K562 (cell line): ENCODE results near the gene NAGLU. TPM values are rescaled to one million over a fixed set of nuclear protein-coding genes. Genes with fewer than 3 reads are reported as not detected.

Experiments
- ATAC-seq: fragments of 200-7000 bp; cut with Tn5 transposase; 3 replicates; pipeline ENCODE4 v1.9.1; 2020; ENCODE audit warnings: moderate library complexity
- BruUV-seq: library from RNA; stranded (reverse); fragments of 400-500 nt; replicated peaks from 2 replicates; lab custom pipeline; 2021; lab: Mats Ljungman, UMichigan
- CTCF ChIA-PET: fragments of 300-600 bp; formaldehyde crosslinking; extraction: SDS; loops from one replicate; lab custom pipeline; 2021; ENCODE audit warnings: low intra/inter-chr PET ratio; lab: Yijun Ruan, JAX
- POLR2A ChIA-PET: fragments of 300-600, 350-650 bp; sonication (Branson Sonifier 250); formaldehyde crosslinking; extraction: SDS; loops from one replicate; lab custom pipeline; 2021; ENCODE audit warnings: antibody characterized with exemption, inconsistent platforms; lab: Yijun Ruan, JAX
- DNase-seq, 4 experiments: peaks; one replicate each; pipeline versions ENCODE4 v3.0.0 to v3.0.0-alpha.2; 2011 to 2018; ENCODE audit warnings: low spot score in 3 of 4, mixed read lengths in 3 of 4; ENCODE audit errors: extremely low read depth in 1 of 4
- FAIRE-seq: peaks from 2 replicates; lab custom pipeline; 2011; peaks lifted over from hg19 to GRCh38; lab: Jason Lieb, UNC
- H2AFZ ChIP-seq: 2 replicates; pipeline ENCODE4 v1.6.0; 2011; ENCODE audit warnings: low read depth, low read length, control low read depth, inconsistent platforms
- H3K27ac ChIP-seq: fragments of 200-600 bp; 3 replicates; pipeline ENCODE4 v1.8.0; 2011; ENCODE audit warnings: low read depth, mild to moderate bottlenecking, control low read depth, inconsistent platforms, low read length, moderate library complexity, mixed read lengths; ENCODE audit errors: extremely low read depth
- H3K27me3 ChIP-seq, 2 experiments: fragments of 300-600 bp in 1 of 2; 2 replicates in 1 of 2; 3 replicates in 1 of 2; pipeline versions ENCODE4 v1.6.0 to v1.8.0; 2011; ENCODE audit warnings: inconsistent platforms in 2 of 2, low read length in 2 of 2, mild to moderate bottlenecking in 1 of 2, mixed read lengths in 1 of 2, moderate library complexity in 1 of 2; ENCODE audit not compliant: control insufficient read depth in 2 of 2, insufficient read depth in 2 of 2
- H3K36me3 ChIP-seq: fragments of 300-600 bp; 3 replicates; pipeline ENCODE4 v1.8.0; 2011; ENCODE audit warnings: mild to moderate bottlenecking, low read length, inconsistent platforms; ENCODE audit not compliant: control insufficient read depth, insufficient read depth
- H3K4me1 ChIP-seq, 2 experiments: fragments of 200-600 bp in 1 of 2; replicated peaks in 1 of 2; 2 replicates in 1 of 2; 3 replicates in 1 of 2; pipeline versions ENCODE4 v1.5.1 to v1.8.0; 2011; ENCODE audit warnings: inconsistent platforms in 2 of 2, low read length in 2 of 2, mild to moderate bottlenecking in 1 of 2, mixed read lengths in 1 of 2, moderate library complexity in 1 of 2; ENCODE audit not compliant: control insufficient read depth in 2 of 2, insufficient read depth in 2 of 2
- H3K4me2 ChIP-seq: 2 replicates; pipeline ENCODE4 v1.6.1; 2011; ENCODE audit warnings: low read length, control low read depth, inconsistent platforms, mixed read lengths; ENCODE audit not compliant: insufficient read depth
- H3K4me3 ChIP-seq: fragments of 200-600 bp; sonication (generic), shearing (Covaris generic); 2 replicates; pipeline ENCODE4 v1.5.1; 2016; ENCODE audit warnings: control low read depth, inconsistent platforms
- H3K79me2 ChIP-seq: fragments of 200-600 bp; 3 replicates; pipeline ENCODE4 v1.8.0; 2011; ENCODE audit warnings: low read length, inconsistent platforms; ENCODE audit not compliant: control insufficient read depth, insufficient read depth
- H3K9ac ChIP-seq, 2 experiments: 2 replicates each; pipeline versions ENCODE4 v1.6.0 to v1.6.1; 2011; ENCODE audit warnings: low read depth in 2 of 2, low read length in 2 of 2, control low read depth in 1 of 2, inconsistent platforms in 1 of 2, mild to moderate bottlenecking in 1 of 2, mixed read lengths in 1 of 2; ENCODE audit not compliant: insufficient read depth in 1 of 2
- H3K9me1 ChIP-seq: one replicate; pipeline ENCODE4 v1.6.0; 2011; ENCODE audit warnings: inconsistent platforms, mild to moderate bottlenecking, low read length, moderate library complexity; ENCODE audit not compliant: control insufficient read depth, insufficient read depth
- H3K9me3 ChIP-seq: replicated peaks from 2 replicates; pipeline ENCODE4 v1.5.1; 2011; ENCODE audit warnings: low read depth, low read length, inconsistent platforms; ENCODE audit not compliant: control insufficient read depth, insufficient read depth
- H4K20me1 ChIP-seq: replicated peaks from 2 replicates; pipeline ENCODE4 v1.6.1; 2011; ENCODE audit warnings: low read length, inconsistent platforms, mixed read lengths; ENCODE audit not compliant: control insufficient read depth, insufficient read depth
- CBX5 ChIP-seq: IDR thresholded peaks from 2 replicates; pipeline ENCODE4 v1.6.1; 2014; ENCODE audit warnings: low read depth, borderline replicate concordance
- CGGBP1 ChIP-seq: fragments of 250-450 bp; sonication (Bioruptor Pico); IDR thresholded peaks from 2 replicates; pipeline ENCODE4 v1.9.0; 2021; ENCODE audit warnings: mild to moderate bottlenecking
- EP400 ChIP-seq: fragments of 450-650 bp; IDR thresholded peaks from 2 replicates; pipeline ENCODE4 v1.6.1; 2017; ENCODE audit warnings: antibody characterized with exemption, mild to moderate bottlenecking, moderate library complexity
- FOXA1 ChIP-seq: fragments of 450-650 bp; IDR thresholded peaks from 2 replicates; pipeline ENCODE4 v1.6.1; 2016; ENCODE audit warnings: mild to moderate bottlenecking, borderline replicate concordance
- HDGF ChIP-seq: fragments of 450-650 bp; IDR thresholded peaks from 2 replicates; pipeline ENCODE4 v1.6.1; 2016
- LEF1 ChIP-seq: fragments of 450-650 bp; IDR thresholded peaks from 2 replicates; pipeline ENCODE4 v1.6.1; 2016; ENCODE audit warnings: mild to moderate bottlenecking
- NBN ChIP-seq: fragments of 450-650 bp; IDR thresholded peaks from 2 replicates; pipeline ENCODE4 v1.6.1; 2016; ENCODE audit warnings: low read depth, mild to moderate bottlenecking
- PCBP1 ChIP-seq: fragments of 200-400 bp; formaldehyde crosslinking; IDR thresholded peaks from 2 replicates; pipeline ENCODE4 v1.6.1; 2018; ENCODE audit warnings: mild to moderate bottlenecking, low read depth, low read length; ENCODE audit not compliant: poor library complexity, severe bottlenecking
- TFAM ChIP-seq: fragments of 250-450 bp; sonication (Bioruptor Pico); conservative IDR thresholded peaks from 2 replicates; pipeline ENCODE4 v1.5.0; 2021; ENCODE audit warnings: mild to moderate bottlenecking, moderate library complexity
- THAP12 ChIP-seq: fragments of 250-450 bp; sonication (Bioruptor Pico); IDR thresholded peaks from 2 replicates; pipeline ENCODE4 v1.9.0; 2021; ENCODE audit warnings: mild to moderate bottlenecking, inconsistent platforms
- WGBS: fragments of 100-300 bp; shearing (Covaris generic); methylation state at CpG from one replicate; pipeline ENCODE4 v1.1.6; 2016; ENCODE audit warnings: low coverage, mixed read lengths; ENCODE audit not compliant: insufficient coverage; ENCODE audit errors: missing lambda C conversion rate; 5-methylcytosine and 5-hydroxymethylcytosine counted together
- in situ Hi-C: fragments of 300-500 bp; cut with MboI; formaldehyde crosslinking; loops from 4 replicates; pipeline ENCODE4 v1.15.0; 2018; ENCODE audit warnings: inconsistent platforms, mixed read lengths
- intact Hi-C: fragments of 100-400 bp; cut with micrococcal nuclease; formaldehyde crosslinking; loops from 2 replicates; pipeline ENCODE4 v1.14.2; 2022
- polyA plus RNA-seq, 8 experiments: library from polyadenylated mRNA; depleted of rRNA in 4 of 8; stranded (reverse) in 5 of 8; unstranded in 3 of 8; fragments of >200 nt; fragmentation: Nextera tagmentation in 2 of 8; fragmentation: Illumina TruSeq in 1 of 8; extraction: Ambion mirVana in 2 of 8; extraction: Trizol in 1 of 8; gene quantifications; 2 replicates each; pipeline versions ENCODE4 v1.2.1 to v1.2.3, GENCODE V29; 2011 to 2014; ENCODE audit warnings: inconsistent platforms in 1 of 8, missing spikeins in 1 of 8
- total RNA-seq, 7 experiments: library from RNA; depleted of rRNA in 6 of 7; stranded (reverse); fragments of >200 nt in 6 of 7; fragmentation: Illumina TruSeq in 2 of 7; extraction: Trizol in 2 of 7; gene quantifications; 2 replicates each; pipeline versions ENCODE4 v1.2.1 to v1.2.3, GENCODE V29; 2011 to 2021; ENCODE audit warnings: low replicate concordance in 1 of 7

The NAGLU gene
- total and polyA plus RNA-seq, 9 of the 15 experiments (the other 6 are each of a cell fraction or from before 2014, with no cell fraction given) = 0.04 to 21.5 (median 8.5) TPM

DNA sequence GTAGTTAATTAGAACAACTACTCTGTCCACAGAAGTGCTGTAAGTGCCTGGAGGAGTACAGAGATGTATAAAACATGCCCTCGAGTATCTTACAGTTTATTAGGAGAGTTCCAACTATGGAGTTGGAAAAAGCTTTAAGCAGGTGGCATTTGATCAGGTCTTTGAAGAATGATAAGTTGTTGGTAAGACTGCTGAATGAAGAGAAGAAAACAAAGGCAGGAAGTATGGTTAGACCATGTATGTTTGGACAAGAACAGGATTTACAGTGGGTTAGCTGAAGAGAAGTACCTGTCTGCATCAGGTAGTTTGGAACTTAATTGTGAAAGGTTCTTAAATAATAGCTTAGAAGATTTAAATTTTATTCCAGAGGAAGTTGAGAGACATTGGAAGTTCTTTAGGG lies 48.0 kb upstream of the NAGLU start:
- BruUV-seq = no TSS peak
- no peaks in the 10 kb centered on the region for H3K27me3 ChIP-seq
- WGBS = 69% methylated on average over 1 of the region's 1 CpG
- H4K20me1 ChIP-seq = no peaks in the 10 kb centered on the region
- H3K4me2 ChIP-seq = no peak overlapping the region
- ChIA-PET POLR2A (interaction anchor here (0.7 kb wide), 1 partner anchor 420 kb away, joined by 3 read pairs; no protein-coding TSS in a partner anchor), CTCF (no interaction called here)
- no peaks in the 10 kb centered on the region for H3K9me1 ChIP-seq
- peaks cover 93% of the 10 kb centered on the region for H3K36me3 ChIP-seq
- H3K4me3 ChIP-seq = no peak overlapping the region
- H3K4me1 ChIP-seq = no peaks in the 10 kb centered on the region; a peak in 2 of 5 replicates
- H2AFZ ChIP-seq = no peak overlapping the region
- no peak overlapping the region for H3K27ac ChIP-seq
- no peaks in the 10 kb centered on the region for H3K9me3 ChIP-seq
- in situ Hi-C loops = no loop called here
- no peaks in the 10 kb centered on the region for H3K79me2 ChIP-seq
- DNase-seq = no peak
- H3K9ac ChIP-seq = no peak overlapping the region
- ATAC-seq = no peak
- intact Hi-C loops = no loop called here
- TF ChIP-seq EP400 = no peak
- TF ChIP-seq THAP12 (CRISPR knock-in tag) = no peak
- TF ChIP-seq LEF1 = no peak
- no peak for TF ChIP-seq FOXA1
- no peak for TF ChIP-seq TFAM (CRISPR knock-in tag)
- TF ChIP-seq HDGF = no peak
- no peak for TF ChIP-seq CBX5
- TF ChIP-seq PCBP1 = no peak
- no peak for TF ChIP-seq NBN
- no peak for TF ChIP-seq CGGBP1 (CRISPR knock-in tag)
- no peak for FAIRE-seq
